ENCODE measurements around the gene TMPRSS7.

TMPRSS7 gene

GRCh38 chr3:112130638-112130993 lies 96.1 kb downstream of the TMPRSS7 start:
- TF ChIP-seq ZNF70 (CRISPR knock-in tag; IDR thresholded peaks at IDR 0.05) (no peak), CSDC2 (CRISPR knock-in tag; IDR thresholded peaks at IDR 0.05) (no peak), ARNTL (CRISPR knock-in tag; IDR thresholded peaks at IDR 0.05; ENCODE audit: borderline replicate concordance, low read depth) (no peak), POU6F1 (CRISPR knock-in tag; IDR thresholded peaks at IDR 0.05; ENCODE audit: borderline replicate concordance, low read depth) (no peak), ZNF8 (CRISPR knock-in tag; IDR thresholded peaks at IDR 0.05) (no peak), PPARA (CRISPR knock-in tag; IDR thresholded peaks at IDR 0.05; ENCODE audit: borderline replicate concordance) (no peak), CSRNP3 (CRISPR knock-in tag; IDR thresholded peaks at IDR 0.05) (no peak), SNAI2 (CRISPR knock-in tag; IDR thresholded peaks at IDR 0.05) (no peak), OSR1 (CRISPR knock-in tag; IDR thresholded peaks at IDR 0.05) (no peak), ZC3H10 (CRISPR knock-in tag; IDR thresholded peaks at IDR 0.05) (no peak)
- TF ChIP-seq, protein P1, sequence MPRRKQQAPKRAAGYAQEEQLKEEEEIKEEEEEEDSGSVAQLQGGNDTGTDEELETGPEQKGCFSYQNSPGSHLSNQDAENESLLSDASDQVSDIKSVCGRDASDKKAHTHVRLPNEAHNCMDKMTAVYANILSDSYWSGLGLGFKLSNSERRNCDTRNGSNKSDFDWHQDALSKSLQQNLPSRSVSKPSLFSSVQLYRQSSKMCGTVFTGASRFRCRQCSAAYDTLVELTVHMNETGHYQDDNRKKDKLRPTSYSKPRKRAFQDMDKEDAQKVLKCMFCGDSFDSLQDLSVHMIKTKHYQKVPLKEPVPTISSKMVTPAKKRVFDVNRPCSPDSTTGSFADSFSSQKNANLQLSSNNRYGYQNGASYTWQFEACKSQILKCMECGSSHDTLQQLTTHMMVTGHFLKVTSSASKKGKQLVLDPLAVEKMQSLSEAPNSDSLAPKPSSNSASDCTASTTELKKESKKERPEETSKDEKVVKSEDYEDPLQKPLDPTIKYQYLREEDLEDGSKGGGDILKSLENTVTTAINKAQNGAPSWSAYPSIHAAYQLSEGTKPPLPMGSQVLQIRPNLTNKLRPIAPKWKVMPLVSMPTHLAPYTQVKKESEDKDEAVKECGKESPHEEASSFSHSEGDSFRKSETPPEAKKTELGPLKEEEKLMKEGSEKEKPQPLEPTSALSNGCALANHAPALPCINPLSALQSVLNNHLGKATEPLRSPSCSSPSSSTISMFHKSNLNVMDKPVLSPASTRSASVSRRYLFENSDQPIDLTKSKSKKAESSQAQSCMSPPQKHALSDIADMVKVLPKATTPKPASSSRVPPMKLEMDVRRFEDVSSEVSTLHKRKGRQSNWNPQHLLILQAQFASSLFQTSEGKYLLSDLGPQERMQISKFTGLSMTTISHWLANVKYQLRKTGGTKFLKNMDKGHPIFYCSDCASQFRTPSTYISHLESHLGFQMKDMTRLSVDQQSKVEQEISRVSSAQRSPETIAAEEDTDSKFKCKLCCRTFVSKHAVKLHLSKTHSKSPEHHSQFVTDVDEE (CRISPR knock-in tag; IDR thresholded peaks at IDR 0.05): no peak
- ATAC-seq: no peak
